ENCODE results near the gene BATF2. TPM values are rescaled to one million over a fixed set of nuclear protein-coding genes. Genes with fewer than 3 reads are reported as not detected.

The BATF2 gene
- total and polyA plus RNA-seq, 9 of the 15 experiments (the other 6 are each of a cell fraction or from before 2014, with no cell fraction given): 1.7 to 8.9 (median 6.4) TPM

DNA sequence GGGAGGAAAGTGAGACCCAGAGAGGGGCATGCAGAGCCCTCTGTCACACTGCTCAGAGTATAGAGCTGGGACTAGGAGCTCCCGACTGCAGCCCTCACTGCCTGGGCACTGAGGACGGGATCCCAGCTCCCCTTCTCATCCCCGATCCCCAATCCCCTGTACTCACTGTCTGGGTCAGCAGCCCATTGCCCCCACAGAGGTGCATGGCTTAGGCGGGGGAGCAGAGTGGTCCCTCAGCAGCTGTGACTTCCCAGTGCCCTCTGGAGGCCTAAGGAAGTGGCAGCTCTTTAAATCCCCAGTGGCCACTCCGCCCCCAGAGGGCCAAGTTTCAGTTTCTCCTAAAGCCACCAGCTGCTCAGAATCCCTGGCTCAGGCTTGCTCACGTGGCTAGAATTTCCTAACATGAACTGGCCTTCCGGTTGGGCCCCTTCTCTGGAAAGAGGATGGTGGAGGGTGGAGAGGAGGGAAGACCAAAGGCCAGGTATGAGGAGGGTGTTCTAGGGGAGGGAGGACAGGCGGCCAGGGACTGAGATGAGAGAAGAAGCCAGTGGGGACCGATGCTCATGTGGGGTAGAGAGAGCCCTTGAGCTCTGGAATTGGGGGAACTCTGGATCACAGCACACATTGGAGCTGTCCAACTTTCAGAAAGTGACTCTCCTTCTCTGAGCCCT is at the start of gene BATF2 (continued):
- TF ChIP-seq PHF8 (IDR thresholded peaks at IDR 0.05; ENCODE audit: borderline replicate concordance, low read length) (peak; percentile 63; the same call in 1 of the 2 replicates), KAT7 (CRISPR knock-in tag; IDR thresholded peaks at IDR 0.05; ENCODE audit: borderline replicate concordance) (peak; percentile 36; the same call in 1 of the 2 replicates), ZNF143 (CRISPR knock-in tag; IDR thresholded peaks at IDR 0.05) (no peak), RBM39 (optimal IDR thresholded peaks at IDR 0.05; ENCODE audit: low read depth, low read length) (no peak), ZNF77 (CRISPR knock-in tag; IDR thresholded peaks at IDR 0.05) (no peak), EP300 (IDR thresholded peaks at IDR 0.05; ENCODE audit: low read length) (peak; percentile 12; the same call in 1 of the 2 replicates), NELFE (IDR thresholded peaks at IDR 0.05; ENCODE audit: insufficient read depth, insufficient read length) (no peak), DDX20 (tag; IDR thresholded peaks at IDR 0.05; ENCODE audit: low read depth) (no peak), NR2C2 (CRISPR knock-in tag; IDR thresholded peaks at IDR 0.05) (no peak), NR2C2 (tag; IDR thresholded peaks at IDR 0.05) (peak; percentile 73), TEAD2 (tag; IDR thresholded peaks at IDR 0.05) (no peak), SPI1 (IDR thresholded peaks at IDR 0.05; ENCODE audit: borderline replicate concordance, low read depth, low read length) (peak; percentile 46; the same call in 1 of the 2 replicates), PCBP2 (IDR thresholded peaks at IDR 0.05; ENCODE audit: low read depth, low read length, poor library complexity, severe bottlenecking) (no peak), MIER1 (IDR thresholded peaks at IDR 0.05; ENCODE audit: low read depth) (peak; percentile 71; the same call in 1 of the 2 replicates), BHLHE40 (IDR thresholded peaks at IDR 0.05; ENCODE audit: low read length) (peak; percentile 89), ZNF224 (CRISPR knock-in tag; IDR thresholded peaks at IDR 0.05) (no peak), ZNF212 (CRISPR knock-in tag; IDR thresholded peaks at IDR 0.05) (no peak), GTF2F1 (IDR thresholded peaks at IDR 0.05; ENCODE audit: low read depth, low read length) (no peak), ZNF551 (CRISPR knock-in tag; IDR thresholded peaks at IDR 0.05) (no peak), L3MBTL2 (IDR thresholded peaks at IDR 0.05) (peak; percentile 71), PRPF4 (IDR thresholded peaks at IDR 0.05; ENCODE audit: insufficient read depth, low read depth, low read length, poor library complexity, severe bottlenecking) (no peak)
- TF ChIP-seq, protein P1, sequence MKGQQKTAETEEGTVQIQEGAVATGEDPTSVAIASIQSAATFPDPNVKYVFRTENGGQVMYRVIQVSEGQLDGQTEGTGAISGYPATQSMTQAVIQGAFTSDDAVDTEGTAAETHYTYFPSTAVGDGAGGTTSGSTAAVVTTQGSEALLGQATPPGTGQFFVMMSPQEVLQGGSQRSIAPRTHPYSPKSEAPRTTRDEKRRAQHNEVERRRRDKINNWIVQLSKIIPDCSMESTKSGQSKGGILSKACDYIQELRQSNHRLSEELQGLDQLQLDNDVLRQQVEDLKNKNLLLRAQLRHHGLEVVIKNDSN (CRISPR knock-in tag; IDR thresholded peaks at IDR 0.05): peak; percentile 87
- TF ChIP-seq, protein P2, sequence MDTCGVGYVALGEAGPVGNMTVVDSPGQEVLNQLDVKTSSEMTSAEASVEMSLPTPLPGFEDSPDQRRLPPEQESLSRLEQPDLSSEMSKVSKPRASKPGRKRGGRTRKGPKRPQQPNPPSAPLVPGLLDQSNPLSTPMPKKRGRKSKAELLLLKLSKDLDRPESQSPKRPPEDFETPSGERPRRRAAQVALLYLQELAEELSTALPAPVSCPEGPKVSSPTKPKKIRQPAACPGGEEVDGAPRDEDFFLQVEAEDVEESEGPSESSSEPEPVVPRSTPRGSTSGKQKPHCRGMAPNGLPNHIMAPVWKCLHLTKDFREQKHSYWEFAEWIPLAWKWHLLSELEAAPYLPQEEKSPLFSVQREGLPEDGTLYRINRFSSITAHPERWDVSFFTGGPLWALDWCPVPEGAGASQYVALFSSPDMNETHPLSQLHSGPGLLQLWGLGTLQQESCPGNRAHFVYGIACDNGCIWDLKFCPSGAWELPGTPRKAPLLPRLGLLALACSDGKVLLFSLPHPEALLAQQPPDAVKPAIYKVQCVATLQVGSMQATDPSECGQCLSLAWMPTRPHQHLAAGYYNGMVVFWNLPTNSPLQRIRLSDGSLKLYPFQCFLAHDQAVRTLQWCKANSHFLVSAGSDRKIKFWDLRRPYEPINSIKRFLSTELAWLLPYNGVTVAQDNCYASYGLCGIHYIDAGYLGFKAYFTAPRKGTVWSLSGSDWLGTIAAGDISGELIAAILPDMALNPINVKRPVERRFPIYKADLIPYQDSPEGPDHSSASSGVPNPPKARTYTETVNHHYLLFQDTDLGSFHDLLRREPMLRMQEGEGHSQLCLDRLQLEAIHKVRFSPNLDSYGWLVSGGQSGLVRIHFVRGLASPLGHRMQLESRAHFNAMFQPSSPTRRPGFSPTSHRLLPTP (IDR thresholded peaks at IDR 0.05; ENCODE audit: borderline replicate concordance, extremely low read depth, insufficient read length): no peak
- TF ChIP-seq, protein P3, sequence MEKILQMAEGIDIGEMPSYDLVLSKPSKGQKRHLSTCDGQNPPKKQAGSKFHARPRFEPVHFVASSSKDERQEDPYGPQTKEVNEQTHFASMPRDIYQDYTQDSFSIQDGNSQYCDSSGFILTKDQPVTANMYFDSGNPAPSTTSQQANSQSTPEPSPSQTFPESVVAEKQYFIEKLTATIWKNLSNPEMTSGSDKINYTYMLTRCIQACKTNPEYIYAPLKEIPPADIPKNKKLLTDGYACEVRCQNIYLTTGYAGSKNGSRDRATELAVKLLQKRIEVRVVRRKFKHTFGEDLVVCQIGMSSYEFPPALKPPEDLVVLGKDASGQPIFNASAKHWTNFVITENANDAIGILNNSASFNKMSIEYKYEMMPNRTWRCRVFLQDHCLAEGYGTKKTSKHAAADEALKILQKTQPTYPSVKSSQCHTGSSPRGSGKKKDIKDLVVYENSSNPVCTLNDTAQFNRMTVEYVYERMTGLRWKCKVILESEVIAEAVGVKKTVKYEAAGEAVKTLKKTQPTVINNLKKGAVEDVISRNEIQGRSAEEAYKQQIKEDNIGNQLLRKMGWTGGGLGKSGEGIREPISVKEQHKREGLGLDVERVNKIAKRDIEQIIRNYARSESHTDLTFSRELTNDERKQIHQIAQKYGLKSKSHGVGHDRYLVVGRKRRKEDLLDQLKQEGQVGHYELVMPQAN (IDR thresholded peaks at IDR 0.05; ENCODE audit: borderline replicate concordance): peak; percentile 92
